A673 (cell line): ENCODE measurements around the gene MDGA2. TPM values are rescaled to one million over a fixed set of nuclear protein-coding genes. Genes with fewer than 3 reads are reported as not detected.

Source experiments
- BruUV-seq: library from RNA; stranded (reverse); fragments of 400-500 nt; replicated peaks from 2 replicates; lab custom pipeline; 2021; lab: Mats Ljungman, UMichigan
- CTCF ChIA-PET: fragments of 300-600 bp; sonication (Branson Sonifier 250); formaldehyde crosslinking; loops from one replicate; lab custom pipeline; 2022; ENCODE audit warnings: antibody characterized with exemption; lab: Charles Lee
- POLR2A ChIA-PET: fragments of 300-600 bp; sonication (Branson Sonifier 250); formaldehyde crosslinking; loops from one replicate; lab custom pipeline; 2022; ENCODE audit warnings: antibody characterized with exemption; ENCODE audit not compliant: low non-redundant PET; lab: Charles Lee
- DNase-seq: peaks from one replicate; pipeline ENCODE4 v3.0.0-alpha.2; 2015; ENCODE audit warnings: low spot score
- H3K27ac ChIP-seq: fragments of 200-600 bp; sonication (generic); 2 replicates; pipeline ENCODE4 v1.5.1; 2016; ENCODE audit warnings: mixed run types, low read depth, mild to moderate bottlenecking, mixed read lengths, antibody characterized with exemption, low read length; ENCODE audit not compliant: poor library complexity, severe bottlenecking
- H3K27me3 ChIP-seq: fragments of 200-600 bp; sonication (generic); replicated peaks from 2 replicates; pipeline ENCODE4 v1.6.1; 2017; ENCODE audit warnings: mixed run types, low read depth, mild to moderate bottlenecking, mixed read lengths, antibody characterized with exemption, low read length; ENCODE audit not compliant: insufficient read depth, poor library complexity
- H3K36me3 ChIP-seq: fragments of 200-600 bp; sonication (generic); 2 replicates; pipeline ENCODE4 v1.6.1; 2016; ENCODE audit warnings: mixed run types, mild to moderate bottlenecking, mixed read lengths, antibody characterized with exemption, low read length; ENCODE audit not compliant: insufficient read depth, poor library complexity, severe bottlenecking
- H3K4me1 ChIP-seq: fragments of 200-600 bp; sonication (generic); 2 replicates; pipeline ENCODE4 v1.6.1; 2017; ENCODE audit warnings: mixed run types, mild to moderate bottlenecking, mixed read lengths, antibody characterized with exemption, low read length; ENCODE audit not compliant: insufficient read depth, poor library complexity, severe bottlenecking
- H3K4me3 ChIP-seq: fragments of 200-600 bp; sonication (generic); 2 replicates; pipeline ENCODE4 v1.5.1; 2016; ENCODE audit warnings: low read depth, mixed run types, mild to moderate bottlenecking, mixed read lengths, low read length; ENCODE audit not compliant: poor library complexity, severe bottlenecking
- H3K9me3 ChIP-seq: fragments of 200-600 bp; sonication (generic); 2 replicates; pipeline ENCODE4 v1.6.1; 2016; ENCODE audit warnings: mixed run types, low read depth, mild to moderate bottlenecking, mixed read lengths, antibody characterized with exemption, low read length; ENCODE audit not compliant: poor library complexity, severe bottlenecking
- CTCF ChIP-seq: fragments of 300-800, 200-600 bp; sonication (generic); conservative IDR thresholded peaks from 2 replicates; pipeline ENCODE4 v1.5.1; 2017; ENCODE audit warnings: low read depth, mild to moderate bottlenecking, antibody characterized with exemption, low read length, moderate library complexity, mixed read lengths
- EZH2 ChIP-seq: fragments of 200-600 bp; sonication (generic); IDR thresholded peaks from 2 replicates; pipeline ENCODE4 v1.6.1; 2017; ENCODE audit warnings: borderline replicate concordance, low read depth, mild to moderate bottlenecking, mixed read lengths, antibody characterized with exemption, low read length; ENCODE audit not compliant: poor library complexity, severe bottlenecking
- intact Hi-C: fragments of 100-400 bp; cut with micrococcal nuclease; formaldehyde crosslinking; loops from one replicate; pipeline ENCODE4 v1.10.0; 2022; ENCODE audit not compliant: unreplicated experiment
- total RNA-seq: library from RNA; stranded (reverse); gene quantifications from 2 replicates; pipeline ENCODE4 v1.2.3, GENCODE V29; 2021

The MDGA2 gene
- total RNA-seq, 1 experiment from 2014 or later = not detected

- intact Hi-C loops = no loop called here
- no peak overlapping the region for H3K4me3 ChIP-seq
- H3K4me1 ChIP-seq = no peaks in the 10 kb centered on the region
- BruUV-seq = no TSS peak
- no peaks in the 10 kb centered on the region for H3K27me3 ChIP-seq
- no peaks in the 10 kb centered on the region for H3K36me3 ChIP-seq
- H3K27ac ChIP-seq = no peak overlapping the region
- ChIA-PET CTCF (no interaction called here), POLR2A (no interaction called here)
- no peak for DNase-seq
- H3K9me3 ChIP-seq = no peaks in the 10 kb centered on the region
- no peak for TF ChIP-seq CTCF
- no peak for TF ChIP-seq EZH2
Observed at GRCh38 chr14:47102472-47102871, 572.9 kb downstream of the MDGA2 start.

GRCh38 chr14:47085678-47086077, 589.7 kb downstream of the MDGA2 start:
- H3K27ac ChIP-seq = no peak overlapping the region
- ChIA-PET CTCF (no interaction called here), POLR2A (no interaction called here)
- intact Hi-C loops = no loop called here
- H3K36me3 ChIP-seq = no peaks in the 10 kb centered on the region
- H3K4me1 ChIP-seq = no peaks in the 10 kb centered on the region
- no peak for DNase-seq
- H3K4me3 ChIP-seq = no peak overlapping the region
- no peaks in the 10 kb centered on the region for H3K9me3 ChIP-seq
- BruUV-seq = no TSS peak
- peaks cover 3% of the 10 kb centered on the region for H3K27me3 ChIP-seq
- no peak for TF ChIP-seq CTCF
- no peak for TF ChIP-seq EZH2

- Histone ChIP-seq H3K27ac (no peak overlapping the region), H3K4me1 (no peaks in the 10 kb centered on the region), H3K9me3 (no peaks in the 10 kb centered on the region), H3K4me3 (no peak overlapping the region), H3K36me3 (no peaks in the 10 kb centered on the region), H3K27me3 (peaks cover 2% of the 10 kb centered on the region)
- no peak for DNase-seq
- TF ChIP-seq EZH2 = no peak
- no peak for TF ChIP-seq CTCF
- ChIA-PET POLR2A (no interaction called here), CTCF (no interaction called here)
- BruUV-seq = no TSS peak
- intact Hi-C loops = no loop called here
Observed at GRCh38 chr14:47065326-47065725, 610.1 kb downstream of the MDGA2 start.
